NT2/D1 (cell line): ENCODE results near the gene ZNF470.

ENCODE experiments used
- SUZ12 ChIP-seq: IDR thresholded peaks from 2 replicates; pipeline ENCODE4 v1.6.1; 2011; ENCODE audit not compliant: insufficient read length, insufficient read depth; ENCODE audit errors: extremely low read depth
- YY1 ChIP-seq: IDR thresholded peaks from 2 replicates; pipeline ENCODE4 v1.6.1; 2011; ENCODE audit not compliant: insufficient read length, insufficient read depth
- ZNF274 ChIP-seq: IDR thresholded peaks from 2 replicates; pipeline ENCODE4 v1.6.1; 2011; ENCODE audit warnings: mild to moderate bottlenecking, low read depth, low read length

GRCh38 chr19:56554272-56554869, 12.9 kb upstream of the ZNF470 start:
- TF ChIP-seq YY1 (no peak), ZNF274 (peak; percentile 68), SUZ12 (no peak)
